ENCODE data around the gene FLRT2.

DNA sequence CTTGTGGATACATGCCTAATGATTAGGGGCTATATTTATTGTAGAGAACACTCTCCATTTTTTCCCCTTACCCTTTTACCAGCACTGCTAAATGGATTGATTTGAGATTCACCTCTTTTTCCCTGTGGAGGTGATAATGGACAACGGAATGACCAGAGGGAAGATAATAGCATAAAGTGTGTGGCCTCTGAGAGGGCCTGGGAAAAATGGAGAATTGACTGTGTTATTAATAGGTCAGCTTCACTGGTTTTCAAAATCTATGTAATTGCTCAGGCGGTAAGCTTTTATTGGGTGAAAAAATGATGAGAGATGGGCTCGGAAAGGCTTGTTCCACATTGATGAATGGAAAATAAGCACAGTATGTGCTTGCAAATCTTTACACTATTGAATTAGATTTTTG, 15.8 kb downstream of the FLRT2 start:
- TF ChIP-seq, protein P1, sequence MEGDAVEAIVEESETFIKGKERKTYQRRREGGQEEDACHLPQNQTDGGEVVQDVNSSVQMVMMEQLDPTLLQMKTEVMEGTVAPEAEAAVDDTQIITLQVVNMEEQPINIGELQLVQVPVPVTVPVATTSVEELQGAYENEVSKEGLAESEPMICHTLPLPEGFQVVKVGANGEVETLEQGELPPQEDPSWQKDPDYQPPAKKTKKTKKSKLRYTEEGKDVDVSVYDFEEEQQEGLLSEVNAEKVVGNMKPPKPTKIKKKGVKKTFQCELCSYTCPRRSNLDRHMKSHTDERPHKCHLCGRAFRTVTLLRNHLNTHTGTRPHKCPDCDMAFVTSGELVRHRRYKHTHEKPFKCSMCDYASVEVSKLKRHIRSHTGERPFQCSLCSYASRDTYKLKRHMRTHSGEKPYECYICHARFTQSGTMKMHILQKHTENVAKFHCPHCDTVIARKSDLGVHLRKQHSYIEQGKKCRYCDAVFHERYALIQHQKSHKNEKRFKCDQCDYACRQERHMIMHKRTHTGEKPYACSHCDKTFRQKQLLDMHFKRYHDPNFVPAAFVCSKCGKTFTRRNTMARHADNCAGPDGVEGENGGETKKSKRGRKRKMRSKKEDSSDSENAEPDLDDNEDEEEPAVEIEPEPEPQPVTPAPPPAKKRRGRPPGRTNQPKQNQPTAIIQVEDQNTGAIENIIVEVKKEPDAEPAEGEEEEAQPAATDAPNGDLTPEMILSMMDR (IDR thresholded peaks at IDR 0.05), result no peak
- TF ChIP-seq NFE2L2 (conservative IDR thresholded peaks at IDR 0.05; ENCODE audit: low read length) (no peak), JUN (IDR thresholded peaks at IDR 0.05) (no peak), MAZ (IDR thresholded peaks at IDR 0.05; ENCODE audit: borderline replicate concordance, low read depth, low read length) (no peak), CBX2 (IDR thresholded peaks at IDR 0.05; ENCODE audit: borderline replicate concordance, low read depth) (no peak)
